Endometrium (tissue), 2 donors: ENCODE data around the gene RFESD.
"Not testable (repeated sequence)": the region's sequence is repeated elsewhere in the genome, so short reads cannot be mapped to it uniquely, and the experiment has no call there.

Source experiments
- FAIRE-seq: peaks from 2 replicates; lab custom pipeline; 2012; peaks lifted over from hg19 to GRCh38; lab: Jason Lieb, UNC
- donor health status: control.
- donor health status: control.

Gene RFESD

DNA sequence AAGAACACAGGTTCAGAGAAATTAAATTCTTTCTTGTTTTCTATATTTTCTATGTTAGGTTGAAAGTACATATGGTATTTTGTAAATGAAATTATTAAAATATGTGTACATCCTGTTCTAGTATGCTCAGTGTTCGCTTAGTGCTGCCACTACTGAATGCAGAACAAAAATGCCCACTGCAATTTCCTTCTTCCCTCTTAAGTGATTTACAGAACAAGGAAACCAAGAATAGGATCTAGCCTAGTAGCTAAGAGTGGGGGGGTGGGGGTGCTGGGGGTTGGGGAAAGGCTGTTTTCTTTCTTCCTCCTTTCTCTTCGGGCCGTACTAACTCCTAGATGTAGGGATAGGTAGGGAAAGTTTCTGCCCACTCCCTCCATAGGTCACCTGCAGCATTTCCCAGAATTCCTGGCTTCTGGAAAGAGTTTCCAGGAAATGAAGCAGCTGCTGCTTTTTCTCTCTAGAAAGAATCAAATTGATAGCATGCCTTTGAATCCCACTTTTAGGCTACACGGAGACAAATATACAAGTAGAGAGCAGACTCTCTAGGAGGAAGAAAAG is 20.6 kb downstream of the RFESD start:
- no peak for FAIRE-seq

- FAIRE-seq, result no peak
These were observed 21.1 kb downstream of the RFESD start for GRCh38 chr5:95667678-95668077.

GRCh38 chr5:95668216-95668615 is 21.6 kb downstream of the RFESD start:
- no peak for FAIRE-seq

DNA sequence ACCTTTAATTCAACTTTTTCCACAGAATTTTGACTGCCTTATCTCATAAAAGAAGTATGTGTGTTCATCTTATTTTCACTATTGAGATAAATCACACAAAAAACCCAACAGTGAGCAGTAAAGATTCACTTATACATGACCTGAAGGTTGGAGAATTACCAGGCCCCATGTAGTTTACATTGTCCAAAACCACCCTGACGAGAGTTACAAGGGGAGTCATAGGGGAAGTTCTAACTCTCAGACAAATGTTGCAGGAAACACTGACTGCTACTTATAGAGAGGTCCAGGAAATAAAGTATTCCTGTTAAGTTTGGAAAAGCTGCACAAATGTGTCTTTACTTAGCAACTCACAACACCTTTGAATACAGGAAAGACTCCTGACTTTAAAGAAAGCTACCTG is 22.2 kb downstream of the RFESD start:
- no peak for FAIRE-seq

DNA sequence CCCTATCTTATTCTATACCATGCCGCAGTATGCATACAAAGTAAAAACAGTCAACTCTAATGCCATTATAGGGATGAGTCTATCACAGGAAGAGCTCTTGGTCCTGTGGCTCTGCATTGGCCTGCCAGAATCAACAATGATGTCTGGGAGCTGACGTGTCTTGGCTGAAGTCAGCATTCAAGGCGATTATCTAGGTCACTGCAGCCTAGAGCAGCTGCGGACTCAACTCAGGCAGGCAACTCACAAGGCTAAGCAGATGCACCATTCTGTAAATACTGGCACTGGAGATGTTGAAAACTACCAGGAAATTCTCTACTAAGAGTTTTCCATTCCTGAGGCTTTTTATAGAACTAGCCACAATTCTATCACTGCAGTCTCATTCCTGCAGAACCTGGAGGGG is 23.0 kb downstream of the RFESD start:
- FAIRE-seq, result no peak

DNA sequence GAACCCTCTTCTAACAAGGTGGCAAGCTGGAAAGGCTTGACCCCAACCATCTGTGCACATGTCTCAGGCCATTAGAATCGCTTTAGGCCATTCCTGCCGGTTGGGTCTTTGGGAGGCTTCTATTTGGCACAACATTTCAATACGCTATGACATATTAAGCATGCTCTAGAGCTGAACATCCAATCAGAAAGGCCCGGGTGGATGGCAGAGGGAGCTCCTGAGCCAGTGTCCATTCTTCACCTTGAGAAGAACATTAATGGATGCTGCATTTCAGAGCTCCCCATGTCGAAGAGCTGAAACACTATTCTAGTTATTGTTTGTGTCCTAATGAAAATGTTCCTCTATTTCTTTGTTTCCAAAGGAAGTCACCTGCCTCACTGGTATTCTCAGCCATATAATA is 23.4 kb downstream of the RFESD start:
- no peak for FAIRE-seq

- FAIRE-seq, result no peak
These were observed 24.0 kb downstream of the RFESD start for GRCh38 chr5:95670568-95670967.

GRCh38 chr5:95671826-95672225 is 25.2 kb downstream of the RFESD start:
- FAIRE-seq, result no peak

- FAIRE-seq, result no peak
These were observed 26.1 kb downstream of the RFESD start for GRCh38 chr5:95672641-95673040.

DNA sequence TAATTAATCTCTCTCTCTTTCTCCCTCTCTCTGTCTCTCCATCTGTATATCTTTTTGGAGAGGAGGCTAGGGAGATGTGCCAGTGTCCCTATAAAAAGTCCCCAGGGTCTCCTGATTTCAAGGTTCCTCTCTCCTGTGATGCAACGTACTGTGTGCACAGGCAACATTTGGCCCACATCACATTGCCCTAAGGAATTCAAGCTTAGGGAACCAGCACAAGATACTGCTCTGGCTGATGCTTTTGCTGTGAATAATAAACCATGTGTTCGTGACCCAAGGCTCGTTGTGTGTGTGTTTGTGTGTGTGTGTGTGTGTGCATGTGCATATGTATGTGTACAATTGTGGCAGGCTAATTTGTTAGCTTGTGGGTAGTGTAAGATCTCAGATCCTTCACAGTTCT is 26.5 kb downstream of the RFESD start:
- FAIRE-seq, result no peak

DNA sequence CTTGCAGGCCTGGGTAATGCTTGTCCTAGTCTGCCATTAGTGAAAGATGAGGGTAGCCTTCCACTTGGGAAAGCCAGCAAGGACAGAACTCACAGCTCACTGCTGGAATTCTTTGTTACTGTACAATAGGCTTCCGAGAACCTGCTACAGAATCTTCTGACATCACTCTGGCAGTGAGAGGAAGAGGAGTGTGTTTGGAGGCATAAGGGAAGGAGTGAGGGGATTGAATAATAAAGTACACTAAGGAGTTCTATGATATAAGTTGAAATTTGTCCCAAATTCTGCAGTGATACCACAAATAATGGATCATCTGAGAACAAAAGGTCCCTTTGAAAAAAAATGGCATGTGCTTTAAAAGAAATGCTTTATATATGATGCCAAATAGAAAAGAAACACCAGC is 36.3 kb downstream of the RFESD start, which contains the start of gene SPATA9:
TSS of gene SPATA9 (minus strand) at position 101 of the 400 bp plus-strand sequence. CDS start 137 bp downstream, outside the sequence.
- no peak for FAIRE-seq

- no peak for FAIRE-seq
These were observed 37.8 kb downstream of the RFESD start for GRCh38 chr5:95684361-95684760.

GRCh38 chr5:95686651-95687050 is 40.1 kb downstream of the RFESD start:
- no peak for FAIRE-seq

DNA sequence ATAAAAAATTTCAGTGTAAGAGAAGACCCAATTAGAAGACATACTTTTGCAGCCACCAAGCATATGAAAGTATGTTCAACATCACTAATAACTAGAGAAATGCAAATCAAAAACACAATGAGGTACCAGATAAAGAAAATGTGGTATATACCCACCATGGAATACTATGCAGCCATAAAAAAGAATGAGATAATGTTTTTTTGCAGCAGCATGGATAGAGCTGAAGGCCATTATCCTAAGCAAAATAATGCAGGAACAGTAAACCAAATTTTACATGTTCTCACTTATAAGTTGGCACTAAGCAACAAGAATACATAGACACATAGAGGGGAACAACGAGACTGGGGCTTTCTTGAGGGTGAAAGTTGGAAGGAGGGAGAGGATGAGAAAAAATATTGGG is 43.1 kb downstream of the RFESD start:
- FAIRE-seq, result no peak

DNA sequence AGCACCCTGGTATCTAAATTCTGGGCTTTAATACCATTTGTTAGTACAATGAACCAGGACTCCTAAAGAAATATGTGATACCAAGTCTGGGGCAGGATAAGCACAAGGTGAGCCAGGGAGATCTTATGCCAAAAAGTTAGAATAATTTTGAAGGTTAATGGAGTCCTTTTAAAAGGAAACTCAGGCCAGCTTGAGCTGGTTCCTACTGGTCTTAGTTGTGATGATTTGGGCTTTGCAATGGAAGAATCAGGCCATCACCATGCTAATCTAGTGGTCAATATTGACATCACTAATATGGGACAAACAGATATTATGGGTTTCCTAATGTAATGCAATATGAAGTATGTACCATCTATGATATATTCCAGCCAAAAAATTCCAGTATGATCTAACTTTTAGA is 43.8 kb downstream of the RFESD start:
- no peak for FAIRE-seq

DNA sequence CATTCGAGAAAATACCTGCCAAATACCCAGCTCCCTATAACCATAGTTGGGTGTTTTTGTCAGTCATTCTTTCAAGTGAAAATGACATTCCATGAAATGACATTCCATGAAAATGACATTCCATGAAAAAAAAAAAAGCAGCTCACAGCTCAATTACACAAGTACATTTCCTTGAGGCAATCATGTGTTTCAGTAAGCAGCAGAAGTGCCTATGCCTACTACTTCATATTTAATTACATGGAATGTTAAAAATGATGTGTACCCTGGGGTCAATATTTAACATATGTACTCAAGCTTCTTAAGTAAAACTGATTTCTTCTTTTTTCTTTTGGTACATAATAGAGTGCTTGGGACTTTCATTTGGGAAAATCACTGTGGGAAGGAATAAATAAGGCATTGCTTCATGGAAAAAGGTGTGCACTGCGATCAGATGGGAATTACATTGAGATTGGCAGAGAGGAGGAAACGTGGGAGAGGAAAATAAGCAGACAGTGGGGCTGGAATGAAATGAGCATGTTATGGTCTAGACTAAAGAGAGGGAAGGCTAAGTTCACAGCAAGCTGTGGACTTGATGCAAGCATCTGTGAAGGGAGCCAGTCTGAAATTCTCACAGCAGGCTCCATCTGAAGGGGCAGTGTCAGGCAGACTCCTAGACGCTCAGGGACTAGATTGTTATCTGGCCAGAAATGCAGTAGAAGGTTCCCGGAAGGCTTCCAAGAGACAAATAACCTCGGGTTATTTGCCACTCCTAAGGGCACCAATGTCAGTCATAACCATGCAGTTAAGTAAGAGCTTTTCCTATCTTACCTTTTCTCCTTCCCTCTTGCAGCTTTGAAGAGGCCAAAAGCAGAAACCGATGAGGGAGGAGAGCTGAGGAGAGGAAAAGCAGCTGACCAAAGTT is 51.5 kb downstream of the RFESD start:
- no peak for FAIRE-seq

DNA sequence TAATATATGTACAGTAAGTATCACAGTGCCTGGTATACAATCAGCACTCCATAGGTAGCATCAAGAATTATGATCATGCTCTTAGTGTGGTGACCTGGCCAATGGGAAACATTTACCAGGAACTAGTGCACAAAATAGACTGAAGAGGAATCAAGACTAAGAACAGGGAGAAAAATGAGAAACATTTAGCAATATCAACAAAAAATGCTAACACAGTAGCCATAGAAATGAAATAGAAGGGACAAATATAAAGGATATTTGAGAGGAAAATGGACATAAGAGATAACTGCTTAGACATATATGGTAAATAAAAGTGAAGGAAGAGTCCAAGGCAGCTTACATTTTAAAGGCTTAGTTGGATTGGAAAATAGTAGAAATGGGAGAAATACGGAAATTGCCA is 52.8 kb downstream of the RFESD start:
- FAIRE-seq, result no peak

GRCh38 chr5:95701074-95701473 is 54.5 kb downstream of the RFESD start:
- FAIRE-seq, result no peak

- FAIRE-seq, result no peak
These were observed 57.6 kb downstream of the RFESD start for GRCh38 chr5:95704150-95704549.

GRCh38 chr5:95706196-95706595 is 59.6 kb downstream of the RFESD start:
- not testable (repeated sequence) for FAIRE-seq

DNA sequence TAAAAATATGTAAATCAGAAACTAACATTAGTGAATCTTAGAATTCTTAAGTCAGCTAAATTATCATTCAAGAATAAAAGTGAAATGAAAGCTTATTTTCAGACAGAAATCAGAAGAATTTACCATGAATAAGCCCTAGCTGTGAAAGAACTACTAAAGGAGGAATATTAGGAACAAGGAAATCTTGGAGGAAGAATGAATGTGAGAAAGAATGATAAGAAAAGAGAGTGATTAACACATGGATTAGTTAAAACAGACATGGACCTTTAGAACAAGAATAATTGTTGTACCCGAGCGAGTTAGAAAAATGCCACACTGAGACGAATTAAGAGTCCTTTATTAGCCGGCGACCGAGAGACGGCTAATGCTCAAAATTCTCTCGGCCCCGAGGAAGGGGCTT is 60.5 kb downstream of the RFESD start:
- FAIRE-seq, result no peak
